Measurements from ENCODE around the gene ANKRD42. TPM values are rescaled to one million over a fixed set of nuclear protein-coding genes. Genes with fewer than 3 reads are reported as not detected.
A peak's percentile ranks its signal among the peaks of the same experiment; 100 is the strongest.
"Not testable (repeated sequence)": the region's sequence is repeated elsewhere in the genome, so short reads cannot be mapped to it uniquely, and the experiment has no call there.

Gene ANKRD42
- total and polyA plus RNA-seq, 4 experiments from 2014 or later, result 3.9 to 12.4 (median 6.6) TPM

- Mint-ChIP-seq H3K36me3 (peaks cover 61 to 83% of the 10 kb centered on the region in 2 donors), H3K4me1 (peaks cover 18 to 25% (median 20%) of the 10 kb centered on the region in 4 donors)
- H3K4me1 ChIP-seq (ENCODE audit: insufficient read depth, low read length); CTCF ChIA-PET (ENCODE audit: partially characterized antibody); H3K27me3 Mint-ChIP-seq; H3K9me3 ChIP-seq (ENCODE audit: control insufficient read depth in 1 of 2, low read length in 2 of 2); H3K4me3 ChIP-seq (ENCODE audit: low read length in 2 of 2); H3K27me3 ChIP-seq (ENCODE audit: insufficient read depth, low read length); POLR2A ChIA-PET (ENCODE audit: partially characterized antibody); H3K27ac Mint-ChIP-seq; DNase-seq; H3K9me3 Mint-ChIP-seq; H3K4me3 Mint-ChIP-seq; intact Hi-C loops (cut with micrococcal nuclease); H3K27ac ChIP-seq (ENCODE audit: low read depth, low read length): not testable (repeated sequence)
- H3K36me3 ChIP-seq (ENCODE audit: insufficient read depth, low read length), result peaks cover 27% of the 10 kb centered on the region
Measured at GRCh38 chr11:83271734-83272133, 78.2 kb downstream of the ANKRD42 start.

- Histone ChIP-seq H3K9me3 (ENCODE audit: control insufficient read depth in 1 of 2, low read length in 2 of 2) (no peaks in the 10 kb centered on the region), H3K27ac (ENCODE audit: low read depth, low read length) (no peak overlapping the region), H3K36me3 (ENCODE audit: insufficient read depth, low read length) (peaks cover 27% of the 10 kb centered on the region), H3K4me1 (ENCODE audit: insufficient read depth, low read length) (no peaks in the 10 kb centered on the region), H3K27me3 (ENCODE audit: insufficient read depth, low read length) (no peaks in the 10 kb centered on the region), H3K4me3 (ENCODE audit: low read length in 2 of 2) (no peak overlapping the region)
- intact Hi-C loops (cut with micrococcal nuclease), result no loop called here
- no peak for DNase-seq
- H3K4me3 Mint-ChIP-seq, result no peak overlapping the region
- no peaks in the 10 kb centered on the region for H3K27me3 Mint-ChIP-seq
- H3K9me3 Mint-ChIP-seq, result peaks cover 0 to 6% (median 0%) of the 10 kb centered on the region in 8 donors
- no peak overlapping the region for H3K27ac Mint-ChIP-seq
- POLR2A ChIA-PET (ENCODE audit: partially characterized antibody), result no interaction called here
- peaks cover 17 to 21% (median 19%) of the 10 kb centered on the region in 4 donors for H3K4me1 Mint-ChIP-seq
- CTCF ChIA-PET (ENCODE audit: partially characterized antibody), result no interaction called here
- peaks cover 59 to 77% of the 10 kb centered on the region in 2 donors for H3K36me3 Mint-ChIP-seq
Measured at GRCh38 chr11:83272627-83273026, 79.1 kb downstream of the ANKRD42 start.

DNA sequence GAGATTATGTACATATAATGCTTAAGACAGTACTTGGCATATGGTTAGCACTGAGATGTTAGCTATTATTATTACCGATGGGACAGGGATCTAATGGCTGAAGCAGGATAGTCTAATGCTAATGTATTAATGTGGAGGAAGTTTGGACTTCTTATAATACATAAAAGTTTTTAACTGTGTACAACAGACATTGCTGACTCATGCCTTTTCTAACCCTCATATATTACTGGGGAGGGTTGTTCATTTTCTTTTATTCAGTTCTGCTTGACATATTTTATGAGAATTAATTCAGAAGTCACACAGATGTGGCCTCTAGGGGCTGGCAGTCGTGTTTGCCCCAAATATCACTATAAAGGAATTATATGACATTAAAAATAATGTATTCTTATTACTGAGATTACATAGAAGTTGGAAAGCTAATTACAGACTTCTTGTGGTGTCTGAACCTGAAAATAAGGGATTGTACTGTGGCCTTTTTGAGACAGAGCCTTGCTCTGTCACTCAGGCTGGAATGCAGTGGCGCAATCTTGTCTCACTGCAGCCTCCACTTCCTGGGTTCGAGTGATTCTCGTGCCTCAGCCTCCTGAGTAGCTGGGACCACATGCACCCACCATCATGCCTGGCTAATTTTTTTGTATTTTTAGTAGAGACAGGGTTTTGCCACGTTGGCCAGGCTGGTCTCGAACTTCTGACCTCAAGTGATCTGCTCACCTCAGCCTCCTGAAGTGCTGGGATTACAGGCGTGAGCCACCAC, 82.6 kb downstream of the ANKRD42 start:
- Mint-ChIP-seq H3K9me3 (peaks cover 0 to 6% (median 0%) of the 10 kb centered on the region in 8 donors), H3K27ac (no peak overlapping the region), H3K36me3 (peaks cover 51 to 70% of the 10 kb centered on the region in 2 donors), H3K4me3 (no peak overlapping the region), H3K4me1 (peaks cover 8 to 14% (median 12%) of the 10 kb centered on the region in 4 donors), H3K27me3 (no peaks in the 10 kb centered on the region)
- Histone ChIP-seq H3K27ac (ENCODE audit: low read depth, low read length) (no peak overlapping the region), H3K4me3 (ENCODE audit: low read length in 2 of 2) (no peak overlapping the region), H3K9me3 (ENCODE audit: control insufficient read depth in 1 of 2, low read length in 2 of 2) (no peaks in the 10 kb centered on the region), H3K36me3 (ENCODE audit: insufficient read depth, low read length) (peaks cover 34% of the 10 kb centered on the region), H3K27me3 (ENCODE audit: insufficient read depth, low read length) (no peaks in the 10 kb centered on the region), H3K4me1 (ENCODE audit: insufficient read depth, low read length) (no peaks in the 10 kb centered on the region)
- no peak for DNase-seq
- intact Hi-C loops (cut with micrococcal nuclease), result no loop called here
- ChIA-PET CTCF (ENCODE audit: partially characterized antibody) (interaction anchor here (1.0 to 2.3 kb wide), 3 partner anchors 16 to 409 kb away, joined by 3 to 7 read pairs (median 3); no protein-coding TSS in a partner anchor), POLR2A (ENCODE audit: partially characterized antibody) (interaction anchor here (0.6 to 0.7 kb wide), 2 partner anchors 10 to 1626 kb away, joined by 3 to 4 read pairs; partner anchors contain the start of gene CCDC90B)

- Mint-ChIP-seq H3K27ac (no peak overlapping the region), H3K36me3 (peaks cover 38 to 56% of the 10 kb centered on the region in 2 donors), H3K4me1 (peaks cover 18 to 24% (median 20%) of the 10 kb centered on the region in 4 donors), H3K27me3 (no peaks in the 10 kb centered on the region), H3K9me3 (no peaks in the 10 kb centered on the region), H3K4me3 (no peak overlapping the region)
- H3K36me3 ChIP-seq (ENCODE audit: insufficient read depth, low read length), result peaks cover 26% of the 10 kb centered on the region
- CTCF ChIA-PET (ENCODE audit: partially characterized antibody), result no interaction called here
- no peak overlapping the region for H3K4me3 ChIP-seq (ENCODE audit: low read length in 2 of 2)
- POLR2A ChIA-PET (ENCODE audit: partially characterized antibody), result no interaction called here
- H3K27me3 ChIP-seq (ENCODE audit: insufficient read depth, low read length), result no peaks in the 10 kb centered on the region
- peaks cover 17% of the 10 kb centered on the region for H3K4me1 ChIP-seq (ENCODE audit: insufficient read depth, low read length)
- H3K27ac ChIP-seq (ENCODE audit: low read depth, low read length), result no peak overlapping the region
- no peak for DNase-seq
- H3K9me3 ChIP-seq (ENCODE audit: control insufficient read depth in 1 of 2, low read length in 2 of 2), result no peaks in the 10 kb centered on the region
- intact Hi-C loops (cut with micrococcal nuclease), result no loop called here
Measured at GRCh38 chr11:83278351-83278750, 84.8 kb downstream of the ANKRD42 start.

DNA sequence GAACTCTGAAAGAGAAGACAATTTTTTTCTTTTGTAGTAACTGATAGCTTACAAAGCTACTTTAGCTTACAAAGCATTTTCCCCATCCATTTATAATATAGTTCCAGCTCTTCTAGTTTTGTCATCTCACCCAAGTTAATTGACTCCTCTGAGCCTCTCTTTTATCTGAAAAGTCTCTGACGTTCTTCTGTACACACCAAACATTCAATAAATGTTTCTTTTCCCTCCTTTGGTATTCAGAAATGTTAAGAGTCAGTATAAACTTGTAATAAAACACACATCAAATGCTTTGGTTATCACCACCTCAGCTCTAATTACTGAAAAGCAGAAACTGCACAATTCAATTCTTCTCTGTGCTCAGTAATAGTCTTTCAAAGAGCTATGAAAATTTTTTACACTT, 86.7 kb downstream of the ANKRD42 start:
- Mint-ChIP-seq H3K9me3 (no peaks in the 10 kb centered on the region), H3K36me3 (peaks cover 31 to 47% of the 10 kb centered on the region in 2 donors), H3K27ac (no peak overlapping the region), H3K4me1 (peaks cover 28 to 41% (median 34%) of the 10 kb centered on the region in 4 donors), H3K4me3 (no peak overlapping the region), H3K27me3 (no peaks in the 10 kb centered on the region)
- Histone ChIP-seq H3K4me1 (ENCODE audit: insufficient read depth, low read length) (peaks cover 36% of the 10 kb centered on the region), H3K9me3 (ENCODE audit: control insufficient read depth in 1 of 2, low read length in 2 of 2) (no peaks in the 10 kb centered on the region), H3K27me3 (ENCODE audit: insufficient read depth, low read length) (no peaks in the 10 kb centered on the region), H3K36me3 (ENCODE audit: insufficient read depth, low read length) (peaks cover 19% of the 10 kb centered on the region), H3K4me3 (ENCODE audit: low read length in 2 of 2) (no peak overlapping the region), H3K27ac (ENCODE audit: low read depth, low read length) (no peak overlapping the region)
- intact Hi-C loops (cut with micrococcal nuclease), result no loop called here
- ChIA-PET POLR2A (ENCODE audit: partially characterized antibody) (no interaction called here), CTCF (ENCODE audit: partially characterized antibody) (interaction anchor here (1.3 to 5.9 kb wide), 3 partner anchors 13 to 413 kb away, joined by 3 to 30 read pairs (median 8); no protein-coding TSS in a partner anchor)
- no peak for DNase-seq

GRCh38 chr11:83282084-83282716, 88.7 kb downstream of the ANKRD42 start:
- no peaks in the 10 kb centered on the region for H3K27me3 Mint-ChIP-seq
- intact Hi-C loops (cut with micrococcal nuclease), result no loop called here
- peak overlapping the region in 2 of 8 donors; percentile 5 to 39 for H3K4me3 Mint-ChIP-seq
- Histone ChIP-seq H3K4me3 (ENCODE audit: low read length in 2 of 2) (no peak overlapping the region), H3K9me3 (ENCODE audit: control insufficient read depth in 1 of 2, low read length in 2 of 2) (no peaks in the 10 kb centered on the region), H3K27ac (ENCODE audit: low read depth, low read length) (no peak overlapping the region), H3K4me1 (ENCODE audit: insufficient read depth, low read length) (peaks cover 42% of the 10 kb centered on the region), H3K36me3 (ENCODE audit: insufficient read depth, low read length) (peaks cover 7% of the 10 kb centered on the region), H3K27me3 (ENCODE audit: insufficient read depth, low read length) (no peaks in the 10 kb centered on the region)
- ChIA-PET POLR2A (ENCODE audit: partially characterized antibody) (interaction anchor here (1.6 to 1.8 kb wide), 2 partner anchors 211 to 382 kb away, joined by 3 to 5 read pairs; partner anchors contain the start of gene PRCP), CTCF (ENCODE audit: partially characterized antibody) (interaction anchor here (0.7 to 5.9 kb wide), 4 partner anchors 11 to 415 kb away, joined by 3 to 30 read pairs (median 6); no protein-coding TSS in a partner anchor)
- DNase-seq, result no peak
- peaks cover 25 to 44% of the 10 kb centered on the region in 2 donors for H3K36me3 Mint-ChIP-seq
- peaks cover 34 to 54% (median 42%) of the 10 kb centered on the region in 4 donors for H3K4me1 Mint-ChIP-seq
- peaks cover 0 to 1% (median 0%) of the 10 kb centered on the region in 8 donors for H3K9me3 Mint-ChIP-seq
- H3K27ac Mint-ChIP-seq, result peak overlapping the region in 2 of 7 donors; percentile 31 to 55

Data from CD4-positive, alpha-beta memory T cell (primary cell).